Activated CD4-positive, alpha-beta T cell treated with anti-CD3 and anti-CD28 coated beads, Interleukin-2, amount 10 ng/mL, durations not matched to agents 24 days and 14 days (primary cell): Measurements from ENCODE around the gene MAP7D3. TPM values are rescaled to one million over a fixed set of nuclear protein-coding genes. Genes with fewer than 3 reads are reported as not detected.

Source experiments
- DNase-seq: peaks from one replicate; pipeline ENCODE4 v3.0.0; 2022
- H3K27ac Mint-ChIP-seq: one replicate; pipeline ENCODE4 v1.8.0; 2022; ENCODE audit warnings: mild to moderate bottlenecking, mixed read lengths
- H3K27me3 Mint-ChIP-seq: one replicate; pipeline ENCODE4 v1.8.0; 2022; ENCODE audit warnings: mixed read lengths
- H3K36me3 Mint-ChIP-seq: one replicate; pipeline ENCODE4 v1.8.0; 2022; ENCODE audit warnings: low read depth, mild to moderate bottlenecking, mixed read lengths
- H3K4me1 Mint-ChIP-seq: one replicate; pipeline ENCODE4 v1.8.0; 2021; ENCODE audit warnings: mixed read lengths
- H3K4me3 Mint-ChIP-seq: one replicate; pipeline ENCODE4 v1.8.0; 2022; ENCODE audit warnings: mild to moderate bottlenecking, moderate library complexity, mixed read lengths
- H3K9me3 Mint-ChIP-seq: one replicate; pipeline ENCODE4 v1.8.0; 2021; ENCODE audit warnings: mixed read lengths
- intact Hi-C: fragments of 100-400 bp; cut with micrococcal nuclease; formaldehyde crosslinking; loops from one replicate; pipeline ENCODE4 v1.15.1; 2023
- total RNA-seq: library from RNA; stranded (reverse); gene quantifications from 2 replicates; pipeline ENCODE4 v1.2.3, GENCODE V29; 2022

MAP7D3 gene
- total RNA-seq, 1 donor from 2014 or later = 26.7 TPM

GRCh38 chrX:136195247-136195646 lies 56.0 kb downstream of the MAP7D3 start:
- DNase-seq = no peak
- H3K4me3 Mint-ChIP-seq = no peak overlapping the region
- intact Hi-C loops = no loop called here
- H3K9me3 Mint-ChIP-seq = peaks cover 5% of the 10 kb centered on the region
- peaks cover 8% of the 10 kb centered on the region for H3K36me3 Mint-ChIP-seq
- no peaks in the 10 kb centered on the region for H3K27me3 Mint-ChIP-seq
- H3K4me1 Mint-ChIP-seq = peaks cover 40% of the 10 kb centered on the region
- no peak overlapping the region for H3K27ac Mint-ChIP-seq

DNA sequence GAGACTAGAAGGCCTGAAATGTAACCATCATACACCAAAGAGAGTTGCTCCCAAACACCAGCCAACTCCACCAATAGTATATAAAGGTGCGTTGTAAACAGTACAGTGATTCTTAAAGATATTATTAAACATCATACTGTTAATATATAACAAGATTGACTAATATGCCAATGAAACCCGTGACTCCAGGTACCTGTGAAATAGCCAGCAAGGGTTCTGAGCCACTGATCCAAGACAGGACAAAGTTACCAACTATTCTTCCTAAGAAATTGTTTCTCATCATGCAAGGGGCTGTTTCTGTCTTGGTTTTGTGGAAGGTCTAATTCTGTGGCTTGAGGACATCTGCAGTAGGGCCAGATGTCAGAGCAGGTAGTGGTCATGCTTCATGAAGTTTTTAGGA lies 56.7 kb downstream of the MAP7D3 start:
- Mint-ChIP-seq H3K4me3 (no peak overlapping the region), H3K27me3 (no peaks in the 10 kb centered on the region), H3K27ac (no peak overlapping the region), H3K9me3 (peaks cover 5% of the 10 kb centered on the region), H3K4me1 (peaks cover 41% of the 10 kb centered on the region), H3K36me3 (peaks cover 8% of the 10 kb centered on the region)
- intact Hi-C loops = no loop called here
- no peak for DNase-seq

DNA sequence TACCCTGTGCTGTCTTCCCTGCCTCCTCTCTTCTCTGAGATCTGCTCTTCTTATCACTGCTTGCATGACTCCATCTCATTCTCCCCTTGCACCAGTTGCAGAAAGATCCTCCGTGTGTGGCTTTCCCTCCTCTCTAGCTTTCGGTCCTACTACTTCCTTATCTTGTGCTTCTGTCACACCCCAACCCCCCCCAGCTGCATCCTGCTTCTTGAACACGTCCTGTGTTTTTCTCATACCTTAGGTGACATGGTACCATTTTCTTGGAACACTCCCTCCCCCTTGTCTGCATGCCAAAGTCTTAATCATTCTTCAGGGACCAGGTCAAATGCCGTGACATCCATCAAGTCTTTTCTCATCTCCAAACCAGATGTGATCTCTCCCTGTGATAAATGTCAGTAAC lies 57.4 kb downstream of the MAP7D3 start:
- Mint-ChIP-seq H3K4me3 (peak overlapping the region; percentile 79), H3K27ac (peak overlapping the region; percentile 74), H3K4me1 (peaks cover 41% of the 10 kb centered on the region), H3K9me3 (peaks cover 5% of the 10 kb centered on the region), H3K36me3 (peaks cover 8% of the 10 kb centered on the region), H3K27me3 (no peaks in the 10 kb centered on the region)
- intact Hi-C loops = no loop called here
- peak; percentile 68 for DNase-seq

GRCh38 chrX:136192839-136193414 lies 58.3 kb downstream of the MAP7D3 start:
- peak overlapping the region; percentile 79 for H3K4me3 Mint-ChIP-seq
- H3K36me3 Mint-ChIP-seq = peaks cover 8% of the 10 kb centered on the region
- intact Hi-C loops = no loop called here
- no peak for DNase-seq
- peaks cover 41% of the 10 kb centered on the region for H3K4me1 Mint-ChIP-seq
- H3K27me3 Mint-ChIP-seq = no peaks in the 10 kb centered on the region
- peak overlapping the region; percentile 81 for H3K27ac Mint-ChIP-seq
- peaks cover 5% of the 10 kb centered on the region for H3K9me3 Mint-ChIP-seq

DNA sequence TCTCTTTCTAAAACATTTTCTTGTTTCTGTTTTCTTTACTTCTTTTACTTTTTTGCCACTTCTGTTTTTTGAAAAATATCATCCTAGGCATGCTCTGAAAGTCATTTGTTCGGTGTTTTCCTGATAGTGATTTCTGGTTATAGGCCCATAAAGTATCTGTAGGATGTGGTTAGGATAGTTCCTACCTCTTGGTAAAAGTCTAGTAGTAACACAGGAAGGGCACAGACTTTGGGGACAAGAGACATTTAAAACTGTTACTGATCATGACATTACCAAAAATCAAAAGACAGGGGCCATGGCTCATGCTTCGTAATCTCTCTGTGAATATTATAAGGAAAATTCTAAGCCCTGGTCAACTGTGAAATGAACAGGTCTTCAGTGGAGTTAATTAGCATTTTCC lies 59.1 kb downstream of the MAP7D3 start:
- H3K36me3 Mint-ChIP-seq = peaks cover 8% of the 10 kb centered on the region
- no peak for DNase-seq
- H3K27me3 Mint-ChIP-seq = no peaks in the 10 kb centered on the region
- peak overlapping the region; percentile 79 for H3K4me3 Mint-ChIP-seq
- H3K4me1 Mint-ChIP-seq = peaks cover 41% of the 10 kb centered on the region
- intact Hi-C loops = no loop called here
- H3K27ac Mint-ChIP-seq = peak overlapping the region; percentile 81
- H3K9me3 Mint-ChIP-seq = peaks cover 5% of the 10 kb centered on the region

DNA sequence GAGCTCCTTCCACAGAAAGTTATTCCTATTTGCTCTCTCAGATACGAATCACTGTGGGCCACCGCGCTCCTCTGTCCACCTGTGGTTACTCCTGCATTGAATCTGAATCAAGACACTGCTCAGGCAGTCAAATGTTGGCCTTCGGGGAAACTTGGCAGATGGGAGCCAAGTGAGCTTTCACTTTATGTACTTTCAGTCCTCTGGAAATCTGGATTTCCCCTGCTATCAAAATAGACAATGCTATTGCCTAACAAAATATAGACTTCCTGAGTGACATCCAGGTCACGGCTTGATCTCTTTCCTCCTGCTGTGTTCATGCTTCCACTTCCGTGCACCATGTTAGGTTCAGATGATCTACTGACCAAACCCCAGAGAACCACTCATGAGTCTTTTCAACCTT lies 60.0 kb downstream of the MAP7D3 start:
- Mint-ChIP-seq H3K27ac (no peak overlapping the region), H3K27me3 (no peaks in the 10 kb centered on the region), H3K36me3 (peaks cover 8% of the 10 kb centered on the region), H3K4me1 (peaks cover 36% of the 10 kb centered on the region), H3K4me3 (no peak overlapping the region), H3K9me3 (peaks cover 5% of the 10 kb centered on the region)
- intact Hi-C loops = no loop called here
- DNase-seq = no peak

DNA sequence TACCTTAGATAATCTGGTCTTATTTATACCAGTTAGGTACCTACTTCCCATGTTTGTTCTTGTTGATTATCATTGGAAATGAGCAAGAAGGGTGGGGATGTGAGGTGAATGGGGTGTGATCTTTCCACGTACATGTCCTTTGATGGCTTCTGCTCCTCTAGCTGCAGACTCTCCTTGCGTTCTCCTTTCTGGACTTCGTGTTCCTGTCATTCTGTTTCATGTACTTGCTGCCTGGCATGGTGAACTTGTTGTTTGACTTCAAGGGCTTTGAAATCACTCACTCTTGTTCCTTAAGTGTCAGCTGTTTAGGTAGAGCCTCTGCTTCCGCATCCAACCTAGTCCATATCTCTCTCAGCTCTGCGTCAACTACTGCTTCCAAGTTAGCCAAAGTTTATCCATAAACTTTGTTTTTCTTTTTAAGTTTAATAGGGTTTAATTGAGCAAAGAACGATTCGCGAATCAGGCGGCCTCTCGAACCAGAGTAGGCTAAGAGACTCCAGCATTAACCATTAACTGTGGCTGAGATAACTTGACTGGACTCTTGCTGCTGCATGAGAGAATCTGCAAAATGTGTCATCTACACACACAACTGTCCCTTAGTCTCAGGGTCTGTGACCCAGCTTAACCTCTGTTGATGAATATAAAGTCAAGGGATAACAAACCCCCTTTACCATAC lies 61.0 kb downstream of the MAP7D3 start:
- no peak overlapping the region for H3K4me3 Mint-ChIP-seq

DNA sequence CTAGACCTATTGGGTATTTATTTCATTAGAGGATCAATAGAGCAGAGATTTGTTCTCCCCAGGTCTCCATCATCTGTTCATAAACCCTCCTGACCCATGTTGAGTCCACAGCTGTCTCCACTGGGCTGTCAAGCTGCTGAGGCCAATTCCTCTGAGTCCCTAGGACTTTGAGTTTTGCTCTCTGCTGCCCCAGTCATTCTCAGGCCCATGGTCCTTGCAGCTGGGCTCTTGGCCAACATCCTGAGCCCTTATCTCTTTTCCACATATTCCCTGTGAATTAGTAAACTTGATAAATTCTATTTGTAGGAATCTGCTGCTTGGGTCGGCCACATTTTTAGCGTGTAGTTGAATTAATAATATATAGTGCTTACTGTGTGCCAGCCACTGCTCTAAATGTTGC lies 62.0 kb downstream of the MAP7D3 start:
- Mint-ChIP-seq H3K27ac (no peak overlapping the region), H3K9me3 (peaks cover 5% of the 10 kb centered on the region), H3K27me3 (no peaks in the 10 kb centered on the region), H3K4me1 (peaks cover 30% of the 10 kb centered on the region), H3K4me3 (no peak overlapping the region), H3K36me3 (peaks cover 8% of the 10 kb centered on the region)
- DNase-seq = no peak
- intact Hi-C loops = no loop called here

More for the DNA sequence above, 61.0 kb downstream of the MAP7D3 start:
- Mint-ChIP-seq H3K4me1 (peaks cover 30% of the 10 kb centered on the region), H3K27ac (no peak overlapping the region), H3K27me3 (no peaks in the 10 kb centered on the region), H3K9me3 (peaks cover 5% of the 10 kb centered on the region), H3K36me3 (peaks cover 8% of the 10 kb centered on the region)
- intact Hi-C loops = no loop called here
- DNase-seq = no peak

DNA sequence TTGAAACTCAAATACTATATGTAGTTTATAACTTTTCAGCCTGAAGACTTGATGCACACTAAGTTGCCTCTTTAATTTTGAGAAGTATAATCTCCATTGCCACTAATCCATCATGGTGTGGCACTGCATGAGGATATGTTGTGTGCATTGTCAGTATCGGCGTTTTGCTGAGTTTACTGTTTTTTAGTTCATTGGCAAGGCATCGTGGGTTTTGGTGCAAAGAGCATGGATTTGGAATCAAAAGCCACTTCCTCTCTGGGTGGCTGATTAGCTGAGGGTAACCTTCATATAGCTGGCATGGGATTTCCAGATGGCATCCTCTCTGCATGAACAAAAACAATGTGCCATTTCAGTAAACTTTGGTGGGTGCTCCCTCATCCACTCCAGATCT lies 65.2 kb downstream of the MAP7D3 start:
- H3K4me1 Mint-ChIP-seq = peaks cover 4% of the 10 kb centered on the region
- no peak overlapping the region for H3K27ac Mint-ChIP-seq
- no peak overlapping the region for H3K4me3 Mint-ChIP-seq
- no peaks in the 10 kb centered on the region for H3K27me3 Mint-ChIP-seq
- H3K36me3 Mint-ChIP-seq = peaks cover 1% of the 10 kb centered on the region
- intact Hi-C loops = no loop called here
- DNase-seq = no peak
- H3K9me3 Mint-ChIP-seq = no peaks in the 10 kb centered on the region

GRCh38 chrX:136185401-136186022 lies 65.7 kb downstream of the MAP7D3 start:
- Mint-ChIP-seq H3K27ac (no peak overlapping the region), H3K9me3 (no peaks in the 10 kb centered on the region), H3K4me3 (no peak overlapping the region), H3K36me3 (no peaks in the 10 kb centered on the region), H3K27me3 (no peaks in the 10 kb centered on the region), H3K4me1 (peaks cover 2% of the 10 kb centered on the region)
- intact Hi-C loops = no loop called here
- DNase-seq = no peak

GRCh38 chrX:136183917-136184316 lies 67.3 kb downstream of the MAP7D3 start:
- no peak overlapping the region for H3K4me3 Mint-ChIP-seq
- H3K27ac Mint-ChIP-seq = no peak overlapping the region
- H3K4me1 Mint-ChIP-seq = no peaks in the 10 kb centered on the region
- H3K27me3 Mint-ChIP-seq = no peaks in the 10 kb centered on the region
- no peaks in the 10 kb centered on the region for H3K36me3 Mint-ChIP-seq
- H3K9me3 Mint-ChIP-seq = no peaks in the 10 kb centered on the region
- intact Hi-C loops = no loop called here
- no peak for DNase-seq

DNA sequence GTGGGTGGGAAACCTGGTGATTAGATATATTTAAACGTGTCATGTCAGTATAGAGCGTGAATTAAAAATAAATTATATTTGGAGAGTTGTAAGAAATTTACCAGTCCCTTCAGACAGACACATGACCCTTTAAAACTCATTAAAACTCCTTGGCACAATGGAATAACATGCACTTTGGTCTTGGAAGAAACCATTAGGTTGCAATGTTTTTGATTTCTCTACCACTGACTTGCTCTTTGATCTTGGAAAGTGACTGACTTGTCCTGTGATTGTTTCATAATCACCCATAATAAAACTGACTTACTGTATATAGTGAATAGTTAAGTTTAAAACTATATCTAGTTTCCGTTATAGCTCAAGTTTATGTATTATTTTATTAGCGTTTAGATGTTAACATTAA lies 68.0 kb downstream of the MAP7D3 start:
- DNase-seq = no peak
- Mint-ChIP-seq H3K4me1 (no peaks in the 10 kb centered on the region), H3K27me3 (no peaks in the 10 kb centered on the region), H3K4me3 (no peak overlapping the region), H3K9me3 (no peaks in the 10 kb centered on the region), H3K27ac (no peak overlapping the region), H3K36me3 (no peaks in the 10 kb centered on the region)
- intact Hi-C loops = no loop called here

DNA sequence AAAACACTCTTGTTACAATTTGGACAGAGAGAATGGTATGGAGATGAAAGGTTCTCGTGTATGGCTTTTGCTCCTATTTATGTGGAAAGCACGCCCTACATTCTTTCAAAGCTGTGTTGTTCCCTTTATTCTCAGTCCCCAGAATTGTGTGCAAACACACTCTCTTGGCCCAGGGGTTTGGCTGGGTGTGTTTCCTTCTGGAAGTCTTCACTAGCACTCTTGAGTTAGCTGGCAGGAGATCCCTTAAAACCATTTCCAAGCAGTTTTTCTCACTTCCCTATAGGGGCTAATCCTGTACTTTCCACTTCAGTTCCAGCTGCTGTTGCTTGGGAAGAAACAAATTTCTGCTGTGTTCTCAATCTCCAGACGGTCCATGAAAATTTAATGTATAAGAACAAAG lies 68.8 kb downstream of the MAP7D3 start:
- intact Hi-C loops = no loop called here
- Mint-ChIP-seq H3K9me3 (no peaks in the 10 kb centered on the region), H3K4me1 (no peaks in the 10 kb centered on the region), H3K4me3 (no peak overlapping the region), H3K36me3 (no peaks in the 10 kb centered on the region), H3K27me3 (no peaks in the 10 kb centered on the region), H3K27ac (no peak overlapping the region)
- DNase-seq = peak; percentile 10

DNA sequence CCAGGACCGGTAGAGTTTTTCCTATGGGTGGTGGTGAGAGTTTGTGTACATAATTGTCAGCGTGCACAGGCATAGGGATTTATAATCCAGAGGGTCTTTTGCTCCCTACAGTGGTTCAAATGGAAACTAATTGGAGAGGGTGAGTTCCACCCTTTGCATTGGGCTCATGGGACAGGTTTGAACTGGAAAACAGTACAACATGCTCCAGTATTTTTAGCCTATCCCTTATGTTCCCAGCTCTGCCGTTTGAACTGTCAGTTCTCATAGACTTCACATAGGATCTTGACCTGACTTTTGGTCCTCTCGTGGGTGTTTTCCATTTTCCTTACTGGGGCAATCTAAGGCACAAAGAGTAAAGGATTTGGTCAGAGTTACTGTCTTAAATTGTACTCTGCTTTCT lies 72.1 kb downstream of the MAP7D3 start:
- H3K27me3 Mint-ChIP-seq = no peaks in the 10 kb centered on the region
- H3K9me3 Mint-ChIP-seq = no peaks in the 10 kb centered on the region
- no peak for DNase-seq
- no peak overlapping the region for H3K4me3 Mint-ChIP-seq
- no peak overlapping the region for H3K27ac Mint-ChIP-seq
- no peaks in the 10 kb centered on the region for H3K4me1 Mint-ChIP-seq
- peaks cover 2% of the 10 kb centered on the region for H3K36me3 Mint-ChIP-seq
- intact Hi-C loops = no loop called here
